Measurements from ENCODE around the gene RAPGEF5.

The RAPGEF5 gene

GRCh38 chr7:22302951-22303423 lies 54.0 kb downstream of the RAPGEF5 start:
- DNase-seq = no peak

- no peak for DNase-seq
These were observed 54.8 kb downstream of the RAPGEF5 start for GRCh38 chr7:22302193-22302592.

- no peak for DNase-seq
These were observed 55.2 kb downstream of the RAPGEF5 start for GRCh38 chr7:22301790-22302189.

- DNase-seq = no peak
These were observed 56.1 kb downstream of the RAPGEF5 start for GRCh38 chr7:22300839-22301238.

GRCh38 chr7:22296916-22297315 lies 60.0 kb downstream of the RAPGEF5 start:
- no peak for DNase-seq

- no peak for DNase-seq
These were observed 60.7 kb downstream of the RAPGEF5 start for GRCh38 chr7:22296265-22296566.

GRCh38 chr7:22295402-22296264 lies 61.3 kb downstream of the RAPGEF5 start:
- no peak for DNase-seq

GRCh38 chr7:22292531-22292930 lies 64.4 kb downstream of the RAPGEF5 start:
- DNase-seq = no peak

- DNase-seq = no peak
These were observed 65.0 kb downstream of the RAPGEF5 start for GRCh38 chr7:22291977-22292376.

GRCh38 chr7:22288202-22288601 lies 68.8 kb downstream of the RAPGEF5 start:
- no peak for DNase-seq

- no peak for DNase-seq
These were observed 69.5 kb downstream of the RAPGEF5 start for GRCh38 chr7:22287412-22287811.

- no peak for DNase-seq
These were observed 70.5 kb downstream of the RAPGEF5 start for GRCh38 chr7:22286436-22286835.

- DNase-seq = no peak
These were observed 75.5 kb downstream of the RAPGEF5 start for GRCh38 chr7:22281481-22281880.

- no peak for DNase-seq
These were observed 76.9 kb downstream of the RAPGEF5 start for GRCh38 chr7:22280031-22280430.

GRCh38 chr7:22278660-22279059 lies 78.3 kb downstream of the RAPGEF5 start:
- DNase-seq = no peak

GRCh38 chr7:22277375-22277774 lies 79.6 kb downstream of the RAPGEF5 start:
- no peak for DNase-seq

- no peak for DNase-seq
These were observed 81.3 kb downstream of the RAPGEF5 start for GRCh38 chr7:22275661-22276060.

- DNase-seq = no peak
These were observed 85.6 kb downstream of the RAPGEF5 start for GRCh38 chr7:22271311-22271710.

- no peak for DNase-seq
These were observed 86.6 kb downstream of the RAPGEF5 start for GRCh38 chr7:22270371-22270770.

- no peak for DNase-seq
These were observed 87.0 kb downstream of the RAPGEF5 start for GRCh38 chr7:22269963-22270362.

GRCh38 chr7:22268884-22269421 lies 88.0 kb downstream of the RAPGEF5 start:
- no peak for DNase-seq

- no peak for DNase-seq
These were observed 88.9 kb downstream of the RAPGEF5 start for GRCh38 chr7:22267930-22268615.

GRCh38 chr7:22262538-22262937 lies 94.4 kb downstream of the RAPGEF5 start:
- no peak for DNase-seq

GRCh38 chr7:22256541-22257096 lies 100.3 kb downstream of the RAPGEF5 start:
- no peak for DNase-seq

Measured in CD4-positive, alpha-beta T cell treated with Interleukin-4 for 1 hour (primary cell).